8988T (cell line): Measurements from ENCODE around the gene ZNF576.
A peak's percentile ranks its signal among the peaks of the same experiment; 100 is the strongest.
"Not testable (repeated sequence)": the region's sequence is repeated elsewhere in the genome, so short reads cannot be mapped to it uniquely, and the experiment has no call there.

Source experiments
- DNase-seq: peaks from one replicate; pipeline ENCODE4 v3.0.0; 2011

ZNF576 gene

DNA sequence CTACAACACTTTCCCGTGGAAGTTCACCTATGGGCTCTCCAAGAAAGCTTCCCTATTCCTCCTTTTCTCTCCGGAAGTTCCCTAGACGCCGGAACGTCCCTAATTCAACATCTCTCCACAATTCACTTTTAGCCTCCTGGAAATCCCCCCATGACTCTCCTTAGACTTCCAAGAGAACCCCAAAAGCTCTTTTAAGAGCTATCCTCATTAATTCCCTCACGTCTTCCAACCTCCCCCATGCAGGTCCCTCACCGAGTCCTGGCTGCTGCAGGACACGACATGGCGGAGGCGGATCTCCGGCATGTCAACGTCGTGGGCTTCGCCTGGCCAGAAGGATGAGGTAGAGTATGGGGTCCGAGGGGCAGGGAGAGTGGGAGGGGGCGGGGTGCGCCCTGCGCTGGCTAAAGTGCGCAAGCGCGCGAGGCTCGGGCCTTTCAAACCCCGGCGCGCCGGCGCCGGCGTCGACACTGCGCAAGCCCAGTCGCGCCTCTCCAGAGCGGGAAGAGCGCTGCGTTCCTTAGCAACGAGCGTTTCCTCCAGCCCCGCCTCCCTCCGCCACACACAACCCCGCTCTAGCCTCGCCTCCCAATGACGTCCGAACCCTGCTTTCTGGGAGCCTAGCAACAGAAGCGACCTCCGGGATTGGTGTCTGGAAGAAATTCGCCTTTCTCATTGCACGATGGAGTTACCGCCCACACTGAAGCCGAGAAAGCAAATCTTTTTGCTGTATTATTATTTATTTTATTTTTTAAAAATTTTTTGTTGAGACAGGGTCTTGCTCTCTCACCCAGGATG lies 21.0 kb upstream of the ZNF576 start, which contains the start of the genes PINLYP and XRCC1:
PINLYP (plus strand) TSS at position 646 of the 795 bp plus-strand sequence. CDS start 1,391 bp downstream, outside the sequence.
XRCC1 (minus strand) TSS at position 372 of the 795 bp plus-strand sequence; CDS start at position 303, 69 bp downstream.
- DNase-seq = peak; percentile 82

DNA sequence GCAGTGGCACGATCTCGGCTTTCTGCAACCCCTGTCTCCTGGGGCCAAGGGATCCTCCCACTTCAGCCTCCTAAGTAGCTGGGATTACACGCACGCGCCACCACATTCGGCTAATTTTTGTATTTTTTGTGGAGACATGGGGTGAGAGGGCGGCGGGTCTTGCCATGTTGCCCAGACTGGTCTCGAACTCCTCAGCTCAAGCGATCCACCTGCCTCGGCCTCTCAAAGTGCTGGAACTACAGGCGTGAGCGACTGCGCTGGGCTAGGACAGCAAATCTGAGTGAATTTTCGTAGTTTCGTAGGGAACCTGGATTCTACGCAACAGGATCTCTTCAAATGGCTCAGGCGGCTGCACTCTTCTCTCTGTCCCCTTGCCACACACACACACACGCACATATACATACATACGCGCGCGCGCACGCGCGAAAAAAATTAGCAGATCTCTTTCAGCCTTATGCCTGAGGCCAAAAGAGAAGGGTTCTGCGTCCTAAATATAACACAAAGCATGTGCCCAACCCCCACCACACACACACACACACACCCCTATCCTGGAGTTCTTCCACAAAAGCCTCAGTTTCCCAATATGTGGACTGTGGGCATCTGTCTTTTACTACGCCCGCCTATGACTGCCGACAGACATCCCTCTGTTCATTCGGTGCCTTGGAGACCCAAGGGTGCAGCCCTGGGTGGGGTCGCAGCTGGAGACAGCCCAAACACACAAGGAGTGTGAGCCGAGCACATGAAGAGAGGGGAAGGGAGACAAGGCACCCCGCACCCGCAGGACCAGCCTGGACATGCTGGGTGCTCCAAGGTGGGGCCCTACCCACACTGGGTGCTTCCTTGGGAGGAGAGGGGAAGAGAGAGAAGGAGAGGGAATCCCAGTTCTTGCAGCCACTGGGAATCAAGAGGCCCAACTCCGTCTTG lies 20.2 kb upstream of the ZNF576 start:
- no peak for DNase-seq

DNA sequence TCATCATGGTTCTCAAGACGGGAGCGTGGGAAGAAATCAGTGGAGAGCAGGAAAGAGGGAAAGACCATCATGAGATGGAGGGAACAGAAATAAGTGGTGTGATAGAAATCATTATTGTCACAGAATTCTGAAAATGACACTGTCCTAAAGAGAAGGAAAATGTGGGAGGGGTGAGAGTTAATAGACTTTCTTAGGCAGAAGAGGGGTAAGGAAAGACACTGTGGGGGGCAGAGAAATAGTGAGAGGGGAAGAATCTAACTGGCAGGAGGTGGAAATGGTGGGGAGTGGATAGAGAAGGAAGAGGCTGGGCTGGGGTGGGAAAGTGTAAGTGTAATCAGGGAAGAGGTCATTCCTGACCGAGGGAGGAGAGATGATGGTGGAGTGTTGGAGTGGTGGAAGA lies 17.6 kb upstream of the ZNF576 start:
- no peak for DNase-seq

DNA sequence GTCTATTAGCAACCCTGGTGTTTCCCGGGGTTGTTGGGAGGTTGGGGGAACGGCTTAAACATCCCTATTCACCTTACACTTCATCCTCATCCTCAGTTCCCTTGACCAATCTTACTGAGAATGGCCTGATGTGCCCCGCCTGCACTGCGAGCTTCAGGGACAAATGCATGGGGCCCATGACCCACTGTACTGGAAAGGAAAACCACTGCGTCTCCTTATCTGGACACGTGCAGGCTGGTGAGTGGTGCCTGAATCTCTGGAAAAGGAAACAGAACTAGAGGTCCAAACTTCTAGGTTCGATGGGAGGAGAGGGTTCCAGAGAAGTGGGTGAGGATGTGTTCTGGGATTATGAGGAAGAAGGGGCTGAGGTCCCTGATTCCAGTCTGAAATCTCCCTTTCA lies 14.9 kb upstream of the ZNF576 start:
- DNase-seq = no peak

DNA sequence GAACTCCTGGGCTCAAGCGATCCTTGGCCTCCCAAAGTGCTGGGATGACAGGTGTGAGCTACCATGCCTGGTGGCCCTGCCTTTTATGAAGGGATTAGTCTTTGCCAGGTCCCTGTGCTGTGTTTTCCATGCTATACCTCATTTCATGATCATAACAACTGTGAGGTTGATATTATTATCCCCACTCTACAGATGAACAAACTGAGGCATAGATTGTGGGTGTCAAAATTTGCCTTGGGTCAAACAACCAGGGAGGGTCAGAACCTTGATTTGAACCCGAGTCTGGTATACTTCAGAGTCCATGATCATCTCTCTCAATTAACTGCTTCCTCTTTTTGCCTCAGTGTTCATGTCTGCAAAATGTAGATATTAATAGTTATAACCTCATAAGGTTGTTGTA lies 13.9 kb upstream of the ZNF576 start:
- DNase-seq = no peak

DNA sequence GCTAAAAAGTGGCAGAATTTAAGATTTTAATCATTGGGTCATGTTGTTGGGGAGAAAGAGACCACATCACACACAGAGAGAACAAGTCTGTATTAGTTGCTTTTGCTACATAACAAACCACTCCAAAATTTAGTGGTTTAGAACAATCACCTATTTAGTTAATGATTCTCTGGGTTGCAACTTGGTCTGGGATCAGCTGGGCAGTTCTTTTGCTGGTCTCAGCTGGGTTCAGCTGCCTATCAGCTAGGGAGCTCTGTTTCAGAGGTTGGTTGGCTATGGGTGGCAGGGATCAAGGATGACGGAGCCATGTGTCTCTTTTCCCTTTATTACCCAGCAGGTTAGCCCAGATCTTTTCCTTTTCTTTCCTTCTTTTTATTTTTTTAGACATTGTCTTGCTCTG lies 11.9 kb upstream of the ZNF576 start:
- DNase-seq = no peak

DNA sequence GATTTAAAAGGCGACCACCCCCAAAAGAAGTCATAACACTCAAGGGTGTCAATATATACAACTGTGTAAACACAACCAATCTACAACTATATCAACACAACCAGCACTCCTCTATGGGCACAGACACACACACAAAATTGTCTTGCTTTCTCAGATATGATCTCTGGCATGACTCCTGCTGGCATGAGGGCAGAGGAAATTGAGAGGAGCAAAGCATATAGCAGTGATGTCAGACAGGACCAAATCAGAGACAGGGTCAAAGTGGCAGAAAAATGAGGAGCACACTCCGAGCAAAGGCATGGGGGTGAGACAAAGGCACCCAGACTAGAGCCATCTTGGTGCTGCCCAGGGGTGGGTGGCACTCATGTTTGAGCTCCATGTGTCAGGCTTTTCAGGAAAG lies 10.0 kb upstream of the ZNF576 start:
- no peak for DNase-seq

DNA sequence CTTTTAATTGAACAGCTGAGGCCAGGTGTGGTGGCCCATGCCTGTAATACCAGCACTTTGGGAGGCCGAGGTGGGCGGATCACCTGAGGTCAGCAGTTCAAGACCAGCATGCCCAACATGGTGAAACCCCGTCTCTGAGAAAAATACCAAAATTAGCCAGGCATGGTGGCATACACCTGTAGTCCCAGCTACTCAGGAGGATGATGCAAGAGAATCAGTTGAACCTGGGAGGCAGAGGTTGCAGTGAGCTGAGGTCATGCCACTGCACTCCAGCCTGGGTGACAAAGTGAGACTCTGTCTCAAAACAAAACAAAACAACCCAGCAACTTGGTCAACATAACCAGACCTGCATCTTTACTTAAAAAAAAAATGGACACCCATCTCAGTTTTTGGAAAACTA lies 9.4 kb upstream of the ZNF576 start:
- DNase-seq = not testable (repeated sequence)

DNA sequence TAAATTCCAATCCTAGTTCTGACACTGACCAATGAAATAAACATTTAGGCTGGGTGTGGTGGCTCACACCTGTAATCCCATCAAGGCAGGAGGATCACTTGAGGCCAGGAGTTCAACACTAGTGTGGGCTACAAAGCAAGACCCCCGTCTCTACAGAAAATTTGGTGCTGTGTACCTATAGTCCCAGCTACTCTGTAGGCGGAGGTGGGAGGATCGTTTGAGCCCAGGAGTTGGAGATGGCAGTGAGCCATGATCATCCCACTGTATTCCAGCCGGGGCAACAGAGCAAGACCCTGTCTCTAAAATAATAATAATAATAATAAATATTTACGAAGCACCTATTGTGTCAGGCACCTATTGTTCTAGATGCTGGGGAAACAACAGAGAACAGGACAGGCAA lies 7.1 kb upstream of the ZNF576 start:
- no peak for DNase-seq

DNA sequence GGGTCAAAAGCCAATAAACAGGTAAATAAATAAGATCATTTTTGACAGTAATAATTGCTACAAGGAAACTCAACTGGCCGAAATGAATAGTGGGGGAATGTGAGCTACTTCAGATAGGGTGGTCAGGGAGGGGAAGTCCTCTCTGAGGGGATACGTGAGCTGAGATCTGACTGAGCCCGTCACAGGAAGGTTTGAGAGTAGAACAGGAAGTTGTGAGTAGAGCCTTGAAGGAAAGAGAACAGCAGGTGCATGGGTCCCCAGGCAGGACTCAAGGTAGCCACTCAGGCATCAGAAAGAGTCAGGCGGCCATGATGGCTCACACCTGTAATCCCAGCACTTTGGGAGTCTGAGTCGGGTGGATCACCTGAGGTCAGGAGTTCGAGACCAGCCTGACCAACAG lies 6.7 kb upstream of the ZNF576 start:
- no peak for DNase-seq

DNA sequence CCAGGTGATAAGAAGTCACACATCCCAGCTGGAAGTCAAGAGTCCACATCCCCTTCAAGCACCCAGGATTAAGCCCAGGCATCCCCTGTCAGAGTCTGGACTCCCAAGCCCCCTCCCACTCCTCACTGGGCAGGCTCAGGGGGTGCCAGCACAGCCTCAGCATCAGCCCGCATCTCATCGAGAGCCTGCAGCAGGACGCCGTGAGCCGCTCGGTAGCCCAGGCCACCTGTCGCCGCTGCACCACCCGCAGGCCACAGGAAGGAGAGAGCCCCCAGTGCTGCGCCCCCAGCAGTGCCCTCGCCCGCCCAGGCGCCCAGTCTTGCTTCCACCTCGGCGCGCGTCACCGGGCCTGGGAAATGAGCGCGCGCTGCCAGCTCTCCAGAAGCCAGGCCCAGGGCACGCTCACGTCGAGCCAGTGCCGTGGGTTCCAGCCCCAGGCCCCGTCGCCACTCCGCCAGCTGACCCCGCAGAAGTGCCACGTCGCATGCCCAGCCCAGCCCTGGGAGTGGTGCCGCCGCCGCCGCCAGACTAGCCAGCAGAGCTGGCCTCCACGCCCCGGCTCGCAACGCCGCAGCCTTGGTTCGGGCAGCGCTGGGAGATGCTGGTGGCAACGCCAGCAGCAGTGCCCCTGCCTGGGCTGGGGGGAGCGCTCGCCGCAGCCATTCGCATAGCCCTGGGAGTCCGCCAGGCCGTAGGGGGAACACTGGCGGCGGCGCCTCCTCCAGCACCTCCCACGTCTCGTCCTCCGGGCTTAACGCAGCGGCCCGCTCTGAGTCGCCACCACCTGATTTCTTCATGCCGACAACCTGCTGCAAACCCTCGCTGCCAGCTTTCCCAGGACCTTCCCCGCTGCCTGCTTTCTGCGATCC lies 4.3 kb upstream of the ZNF576 start:
- no peak for DNase-seq

DNA sequence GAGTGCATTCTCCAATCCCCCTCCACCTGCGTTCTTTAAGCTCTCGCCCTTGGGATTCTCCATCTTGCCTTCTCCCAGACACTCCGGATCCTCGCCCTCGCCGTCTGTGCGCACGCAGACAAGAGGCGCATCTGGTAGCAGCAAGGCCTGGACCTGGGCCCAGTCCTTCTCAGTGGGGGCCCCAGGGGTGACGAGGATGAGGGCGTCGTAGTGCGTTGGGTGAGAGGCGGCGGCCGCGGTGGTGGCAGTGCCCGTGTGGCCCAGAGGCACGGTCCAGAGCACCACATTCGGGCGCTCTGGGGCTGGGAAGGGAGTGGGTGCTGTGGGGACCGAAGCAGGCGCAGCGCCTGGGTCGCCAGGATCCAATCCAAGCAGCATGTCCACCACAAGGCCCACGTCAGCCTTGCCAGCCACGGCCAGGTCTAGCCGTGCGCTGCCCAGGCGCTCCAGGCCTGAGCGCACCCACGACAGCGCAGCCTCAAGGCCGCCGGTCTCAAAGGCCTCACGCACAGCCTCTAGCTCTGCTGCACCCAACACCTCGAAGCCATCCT lies 3.5 kb upstream of the ZNF576 start:
- no peak for DNase-seq

DNA sequence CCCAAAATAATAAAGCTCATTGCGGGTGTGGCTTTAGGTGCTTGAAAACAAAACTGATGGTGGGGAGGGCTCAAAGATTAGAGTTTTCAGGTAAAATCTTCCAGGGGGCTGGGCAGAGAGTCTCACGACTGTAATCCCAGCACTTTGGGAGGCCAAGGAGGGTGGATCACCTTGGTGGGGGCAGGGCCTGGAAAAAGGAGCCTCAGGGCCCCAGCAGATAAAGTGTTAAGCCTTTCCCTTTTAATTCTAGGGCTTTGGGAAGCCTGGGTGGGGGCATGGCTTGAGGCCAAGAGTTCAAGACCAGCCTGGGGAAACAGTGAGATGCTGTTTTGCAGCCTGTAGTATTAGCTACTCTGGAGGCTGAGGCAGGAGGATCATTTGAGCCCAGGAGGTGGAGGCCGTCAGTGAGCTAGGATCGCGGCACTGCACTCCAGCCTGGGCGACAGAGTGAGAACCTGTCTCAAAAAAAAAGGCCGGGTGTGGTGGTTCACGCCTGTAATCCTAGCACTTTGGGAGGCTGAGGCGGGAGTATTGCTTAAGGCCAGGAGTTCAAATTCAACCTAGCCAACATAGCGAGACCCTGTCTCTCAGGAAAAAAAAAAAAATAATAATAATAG lies 2.2 kb upstream of the ZNF576 start:
- DNase-seq = no peak

DNA sequence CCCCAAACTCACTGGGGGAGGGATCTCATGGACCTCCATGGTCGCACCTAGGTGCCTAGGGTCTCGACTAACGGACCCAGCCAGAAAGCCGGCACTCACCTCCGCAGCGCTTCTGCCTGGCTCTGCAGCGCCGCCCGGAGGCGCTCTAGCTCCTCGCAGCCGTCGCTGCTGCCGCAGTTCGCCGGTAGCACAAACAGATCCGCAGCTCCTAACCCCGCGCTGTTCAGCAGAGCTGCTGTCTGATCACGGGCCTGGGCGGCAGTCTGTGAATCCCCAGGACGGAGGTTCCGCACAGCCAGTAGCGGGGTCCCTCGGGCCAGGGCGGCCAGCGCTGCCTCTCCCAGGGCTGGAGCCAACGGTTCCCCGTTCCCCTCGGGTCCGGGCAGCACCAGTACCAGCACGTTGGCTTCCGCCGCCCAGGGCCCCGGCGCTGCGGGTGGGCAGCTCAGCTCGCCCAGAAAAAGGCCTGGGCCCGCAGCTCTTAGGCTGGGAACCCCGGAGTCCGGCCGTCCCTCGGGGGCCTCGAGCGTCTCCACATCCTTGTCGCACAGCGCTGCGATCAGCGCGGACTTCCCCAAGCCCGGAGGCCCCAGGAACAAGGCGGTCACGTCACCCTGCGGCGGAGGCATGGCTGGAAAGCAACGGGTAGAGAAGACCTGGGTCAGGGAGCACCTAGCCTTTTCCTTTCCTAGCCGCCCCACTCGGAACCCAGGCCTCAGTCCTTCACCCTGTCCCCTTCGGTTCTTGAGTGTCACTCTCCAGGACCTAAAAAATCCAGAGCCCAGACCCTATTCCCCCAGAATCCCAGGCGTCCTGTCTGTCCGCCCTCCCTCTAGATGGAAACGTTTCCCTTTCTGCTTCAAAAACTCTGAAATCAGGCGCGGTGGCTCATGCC lies 1.4 kb upstream of the ZNF576 start:
- DNase-seq = peak; percentile 45

DNA sequence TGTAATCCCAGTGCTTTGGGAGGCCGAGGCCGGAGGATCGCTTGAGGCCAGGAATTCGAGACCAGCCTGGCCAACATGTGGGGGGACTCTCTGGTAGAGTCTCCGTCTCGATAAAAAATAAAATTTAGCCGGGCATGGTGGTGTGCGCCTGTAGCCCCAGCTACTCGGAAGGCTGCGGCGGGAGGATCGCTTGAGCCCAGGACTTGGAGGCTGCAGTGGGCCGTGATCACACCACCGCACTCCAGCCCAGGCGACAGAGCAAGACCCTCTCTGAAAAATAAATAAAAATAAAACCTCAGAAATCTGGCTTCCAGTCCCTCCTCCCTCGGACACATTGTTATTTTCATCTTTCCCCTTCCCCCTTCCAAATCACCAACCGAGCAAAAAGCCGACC lies 793 bp upstream of the ZNF576 start:
- no peak for DNase-seq

DNA sequence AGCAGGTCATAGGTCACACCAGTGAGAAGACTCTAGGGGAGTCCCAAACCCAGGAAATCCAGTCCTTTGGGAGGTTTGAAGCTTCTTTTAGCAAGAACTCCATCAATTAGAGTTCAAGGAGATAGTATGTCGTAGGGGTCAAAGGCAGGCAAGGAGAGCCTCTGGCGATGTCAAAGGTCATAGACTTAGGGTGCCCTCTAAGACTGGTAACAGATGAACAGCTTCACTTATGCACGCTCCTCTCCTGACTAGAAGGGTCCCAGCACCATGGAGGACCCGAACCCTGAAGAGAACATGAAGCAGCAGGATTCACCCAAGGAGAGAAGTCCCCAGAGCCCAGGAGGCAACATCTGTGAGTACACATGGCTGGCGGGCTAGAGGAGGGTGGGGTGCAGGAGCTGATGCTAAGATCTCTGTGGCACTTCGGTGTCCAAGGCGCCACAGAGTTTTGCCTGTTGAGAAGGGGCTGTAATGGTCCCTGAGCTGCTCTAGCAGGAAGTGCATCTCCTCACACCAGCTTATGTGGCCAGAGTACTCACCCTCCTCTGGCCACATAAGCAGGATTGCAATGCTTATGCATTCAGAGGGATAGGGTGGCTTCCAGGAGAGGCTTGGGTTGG lies 557 bp downstream of the ZNF576 start:
- DNase-seq = no peak

DNA sequence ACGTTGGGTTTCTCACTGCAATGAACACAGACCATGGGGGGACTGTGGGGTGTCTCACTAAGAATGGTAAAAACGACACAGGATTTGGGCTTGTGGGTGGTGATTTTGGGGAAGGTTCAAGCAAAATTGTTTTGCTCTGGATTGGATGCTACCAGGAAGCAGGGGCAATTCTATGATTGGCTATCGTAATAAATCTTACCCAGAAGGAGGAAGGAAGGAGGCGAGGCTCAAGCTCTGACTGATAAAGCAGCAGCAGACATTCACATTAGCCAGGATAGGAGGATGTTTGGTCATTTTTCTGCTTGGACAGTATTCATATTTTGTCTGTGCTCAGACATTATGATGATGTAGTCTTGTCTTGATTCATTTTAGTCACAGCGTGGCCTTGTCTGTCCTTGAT lies 1.5 kb downstream of the ZNF576 start:
- DNase-seq = no peak

DNA sequence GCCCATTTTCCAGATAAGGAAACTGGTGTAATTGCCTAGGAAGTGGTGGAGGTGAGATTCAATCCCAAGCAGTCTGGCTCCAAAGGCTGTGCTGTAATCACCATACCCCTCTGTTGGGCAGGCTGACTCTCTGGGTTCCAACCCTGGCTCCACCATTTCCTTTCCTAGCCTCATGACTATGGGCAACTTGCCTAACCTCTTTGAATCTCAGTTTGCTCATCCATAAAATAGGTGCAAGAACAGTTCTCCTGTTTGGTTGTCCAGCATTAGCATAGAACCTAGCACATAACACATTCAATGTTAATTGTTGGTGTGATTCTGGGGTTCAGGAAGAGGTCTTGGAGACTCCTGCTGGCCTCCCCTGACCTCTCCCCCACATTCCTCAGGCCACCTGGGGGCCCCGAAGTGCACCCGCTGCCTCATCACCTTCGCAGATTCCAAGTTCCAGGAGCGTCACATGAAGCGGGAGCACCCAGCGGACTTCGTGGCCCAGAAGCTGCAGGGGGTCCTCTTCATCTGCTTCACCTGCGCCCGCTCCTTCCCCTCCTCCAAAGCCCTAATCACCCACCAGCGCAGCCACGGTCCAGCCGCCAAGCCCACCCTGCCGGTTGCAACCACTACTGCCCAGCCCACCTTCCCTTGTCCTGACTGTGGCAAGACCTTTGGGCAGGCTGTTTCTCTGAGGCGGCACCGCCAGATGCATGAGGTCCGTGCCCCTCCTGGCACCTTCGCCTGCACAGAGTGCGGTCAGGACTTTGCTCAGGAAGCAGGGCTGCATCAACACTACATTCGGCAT lies 2.2 kb downstream of the ZNF576 start:
- DNase-seq = no peak

DNA sequence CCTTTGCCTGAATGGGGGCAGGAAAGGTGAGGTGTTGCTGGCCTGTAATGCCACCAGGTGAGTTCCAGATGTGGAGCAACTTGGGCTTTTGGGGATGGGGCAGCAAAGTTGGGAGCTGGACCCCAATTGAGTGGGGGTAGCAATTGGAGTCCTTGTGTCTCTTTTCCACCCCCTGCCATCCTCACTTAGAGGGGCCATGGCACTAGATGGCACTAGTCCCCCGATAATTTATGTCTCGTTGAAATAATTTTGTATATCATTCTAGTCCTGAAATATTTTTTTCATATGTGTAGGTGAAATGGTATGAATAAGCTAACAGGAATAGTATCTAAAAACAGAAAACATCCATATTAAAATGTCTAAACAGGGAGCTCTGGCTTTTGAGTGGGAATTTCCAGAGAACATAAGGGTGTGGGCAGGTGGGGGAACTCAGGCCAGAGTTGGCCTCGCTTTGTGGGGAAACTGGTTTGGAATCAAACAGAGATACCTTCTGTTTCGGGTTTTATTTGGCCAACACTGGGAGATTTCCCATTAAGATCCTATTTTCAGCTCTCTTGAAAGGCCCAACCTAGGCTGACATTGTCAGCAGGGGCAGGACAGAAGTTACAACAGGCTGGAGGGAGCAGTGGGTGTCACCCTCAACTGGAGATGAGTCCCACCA lies 3.4 kb downstream of the ZNF576 start:
- DNase-seq = no peak
